Measurements from ENCODE around the gene C4BPB. TPM values are rescaled to one million over a fixed set of nuclear protein-coding genes. Genes with fewer than 3 reads are reported as not detected.

Gene C4BPB
- total RNA-seq, 1 donor from 2014 or later = not detected

- no peak for DNase-seq (ENCODE audit: low read depth)
- no peaks in the 10 kb centered on the region for H3K27me3 ChIP-seq (ENCODE audit: control insufficient read depth, insufficient read depth, low read length)
- no peak for TF ChIP-seq CTCF (IDR thresholded peaks at IDR 0.05; ENCODE audit: insufficient read depth, low read length, poor library complexity, severe bottlenecking)
- no peak overlapping the region for H3K4me3 ChIP-seq (ENCODE audit: low read depth, low read length)
- H3K36me3 ChIP-seq (ENCODE audit: control insufficient read depth, insufficient read depth, low read length) = no peaks in the 10 kb centered on the region
These were observed 11.6 kb upstream of the C4BPB start for GRCh38 chr1:207077012-207077411.

DNA sequence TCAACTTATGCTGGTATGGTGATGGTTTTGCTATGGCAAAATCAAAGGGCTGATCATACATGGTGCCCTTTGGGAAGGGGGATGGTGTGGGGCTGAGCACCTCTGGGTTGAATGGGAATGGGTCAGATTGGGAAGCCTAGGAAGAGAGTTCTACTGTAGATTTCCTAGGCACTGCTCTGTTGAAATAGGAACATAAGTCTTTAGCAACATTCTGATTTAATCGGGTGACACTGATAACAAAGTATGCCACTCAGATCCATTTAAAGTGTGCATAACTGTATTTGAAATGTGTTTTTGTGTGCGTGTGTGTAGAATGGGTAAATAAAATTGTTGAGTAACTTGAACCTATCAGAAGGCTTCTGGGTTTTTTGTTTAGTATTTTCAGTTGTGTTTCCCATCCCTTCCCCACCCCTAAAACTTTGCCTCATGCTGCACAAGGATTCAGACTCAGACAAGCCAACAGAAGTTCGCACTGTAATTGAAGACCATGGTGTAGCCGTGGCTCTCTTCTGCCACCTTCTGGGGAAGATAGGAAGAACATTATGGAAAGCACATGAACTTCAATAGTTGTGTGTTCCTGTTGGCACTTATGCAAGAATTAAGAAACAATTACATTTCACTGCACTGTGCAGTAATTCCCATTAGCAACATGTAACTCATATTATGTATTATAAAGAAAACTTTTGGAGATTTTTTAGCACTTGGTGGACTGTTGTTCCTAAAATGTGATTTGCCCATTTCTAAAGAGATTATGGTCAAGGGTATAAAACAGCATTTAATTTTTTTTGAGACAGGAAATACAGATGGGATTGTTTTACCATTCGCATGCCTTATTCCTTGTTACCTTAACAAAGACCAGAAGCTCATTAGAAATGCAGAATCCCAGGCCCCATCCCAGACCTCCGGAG is 10.9 kb upstream of the C4BPB start:
- Histone ChIP-seq H3K4me3 (ENCODE audit: low read depth, low read length) (no peak overlapping the region), H3K36me3 (ENCODE audit: control insufficient read depth, insufficient read depth, low read length) (no peaks in the 10 kb centered on the region), H3K27me3 (ENCODE audit: control insufficient read depth, insufficient read depth, low read length) (no peaks in the 10 kb centered on the region)
- peak; percentile 81 for TF ChIP-seq CTCF (IDR thresholded peaks at IDR 0.05; ENCODE audit: insufficient read depth, low read length, poor library complexity, severe bottlenecking)
- peak; percentile 38 for DNase-seq (ENCODE audit: low read depth)

DNA sequence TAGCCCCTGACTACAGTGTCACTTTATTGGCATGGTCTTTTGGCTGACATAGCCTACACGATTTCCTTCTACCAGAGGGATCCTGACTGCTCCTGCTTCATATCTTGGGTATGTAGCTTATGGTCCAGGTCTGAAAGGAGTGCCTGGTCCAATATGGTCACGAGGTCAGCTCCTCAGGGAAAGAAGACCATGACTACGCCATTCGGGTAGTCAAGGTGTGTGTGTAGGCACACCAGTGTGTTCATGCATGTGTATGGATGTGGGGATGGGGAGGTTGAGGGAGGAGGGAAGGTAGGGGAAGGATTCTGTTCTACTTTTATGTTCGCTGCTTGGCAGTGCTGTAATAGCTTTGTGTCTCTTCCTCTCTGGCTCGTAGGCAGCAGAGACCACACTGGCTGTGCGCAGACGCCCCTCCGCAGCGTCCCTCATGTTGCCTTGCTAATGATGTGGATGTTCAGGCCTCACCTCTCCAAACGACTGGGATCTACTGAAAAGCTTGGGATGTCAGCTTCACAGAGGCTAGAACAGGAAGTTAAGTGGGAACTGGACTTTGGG is 10.0 kb upstream of the C4BPB start:
- Histone ChIP-seq H3K27me3 (ENCODE audit: control insufficient read depth, insufficient read depth, low read length) (no peaks in the 10 kb centered on the region), H3K4me3 (ENCODE audit: low read depth, low read length) (no peak overlapping the region), H3K36me3 (ENCODE audit: control insufficient read depth, insufficient read depth, low read length) (no peaks in the 10 kb centered on the region)
- TF ChIP-seq CTCF (IDR thresholded peaks at IDR 0.05; ENCODE audit: insufficient read depth, low read length, poor library complexity, severe bottlenecking) = no peak
- no peak for DNase-seq (ENCODE audit: low read depth)

DNA sequence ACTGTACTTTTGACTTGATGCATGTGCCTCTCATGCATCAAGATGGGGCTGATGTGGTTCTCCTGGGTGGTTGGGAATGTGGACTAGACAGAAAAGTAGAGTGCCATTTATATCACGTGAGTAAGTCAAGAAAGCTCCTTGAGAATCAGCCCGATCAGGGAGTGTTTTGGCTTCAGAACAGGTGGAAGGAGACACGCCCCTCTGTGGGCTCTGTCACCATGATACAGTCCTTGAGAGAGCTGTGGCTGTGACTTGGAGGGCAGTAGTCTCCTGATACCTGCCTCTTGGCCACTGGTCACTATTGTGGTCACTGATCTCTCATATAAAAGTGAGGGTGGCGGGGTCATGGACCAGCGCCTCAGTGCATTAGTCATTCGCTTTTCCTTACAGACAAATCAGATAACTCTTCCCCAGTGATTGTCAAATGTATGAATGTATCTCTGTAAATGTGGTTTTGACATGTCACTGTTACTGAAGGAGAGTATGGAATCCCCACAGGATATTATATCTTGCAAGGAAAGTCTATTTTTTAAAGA is 8.9 kb upstream of the C4BPB start:
- Histone ChIP-seq H3K4me3 (ENCODE audit: low read depth, low read length) (no peak overlapping the region), H3K36me3 (ENCODE audit: control insufficient read depth, insufficient read depth, low read length) (no peaks in the 10 kb centered on the region), H3K27me3 (ENCODE audit: control insufficient read depth, insufficient read depth, low read length) (no peaks in the 10 kb centered on the region)
- DNase-seq (ENCODE audit: low read depth) = no peak
- TF ChIP-seq CTCF (IDR thresholded peaks at IDR 0.05; ENCODE audit: insufficient read depth, low read length, poor library complexity, severe bottlenecking) = no peak

DNA sequence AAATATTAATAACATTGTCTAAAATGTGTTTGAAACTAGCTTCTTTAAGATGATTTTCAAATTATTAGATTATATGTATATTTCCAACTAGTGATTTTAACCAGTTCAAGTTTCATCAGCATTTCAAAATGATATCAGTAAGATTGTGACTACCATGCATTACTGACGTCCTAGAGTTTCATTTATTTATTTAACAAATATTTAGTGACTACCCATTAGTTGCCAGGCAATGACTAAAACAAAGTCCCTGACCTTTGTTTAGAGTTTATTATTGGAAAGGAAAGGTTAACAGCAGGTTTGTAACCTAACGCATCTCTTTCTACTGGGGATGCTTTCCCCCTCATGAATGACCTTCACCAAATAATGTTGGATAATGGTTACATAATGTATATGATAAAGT is 7.6 kb upstream of the C4BPB start:
- Histone ChIP-seq H3K36me3 (ENCODE audit: control insufficient read depth, insufficient read depth, low read length) (no peaks in the 10 kb centered on the region), H3K27me3 (ENCODE audit: control insufficient read depth, insufficient read depth, low read length) (no peaks in the 10 kb centered on the region), H3K4me3 (ENCODE audit: low read depth, low read length) (no peak overlapping the region)
- no peak for DNase-seq (ENCODE audit: low read depth)
- TF ChIP-seq CTCF (IDR thresholded peaks at IDR 0.05; ENCODE audit: insufficient read depth, low read length, poor library complexity, severe bottlenecking) = no peak
